Ascending aorta (tissue), 2 donors: ENCODE data around the gene FOSL1. TPM values are rescaled to one million over a fixed set of nuclear protein-coding genes. Genes with fewer than 3 reads are reported as not detected.
"Not testable (repeated sequence)": the region's sequence is repeated elsewhere in the genome, so short reads cannot be mapped to it uniquely, and the experiment has no call there.

Source experiments
- DNase-seq, 2 donors: peaks; one replicate each; pipeline ENCODE4 v3.0.0-alpha.2; 2019; ENCODE audit warnings: low spot score in 2 of 2
- H3K27ac ChIP-seq, 2 donors: fragments of 200-600 bp; sonication (generic); one replicate each; pipeline ENCODE4 v1.5.1; 2016 to 2017; ENCODE audit warnings: mild to moderate bottlenecking in 1 of 2
- H3K27me3 ChIP-seq: fragments of 200-600 bp; sonication (generic); one replicate; pipeline ENCODE4 v1.5.1; 2017
- H3K36me3 ChIP-seq, 2 donors: fragments of 200-600 bp; sonication (generic); one replicate each; pipeline ENCODE4 v1.5.1; 2016
- H3K4me1 ChIP-seq, 2 donors: fragments of 200-600 bp; sonication (generic); one replicate each; pipeline ENCODE4 v1.5.1; 2016 to 2017; ENCODE audit warnings: mild to moderate bottlenecking in 1 of 2
- H3K4me3 ChIP-seq, 2 donors: fragments of 200-600 bp; sonication (generic); one replicate each; pipeline ENCODE4 v1.5.1; 2016 to 2017; ENCODE audit warnings: mild to moderate bottlenecking in 1 of 2
- H3K9me3 ChIP-seq, 2 donors: fragments of 200-600 bp; sonication (generic); one replicate each; pipeline ENCODE4 v1.5.1; 2016
- CTCF ChIP-seq, 3 experiments: fragments of 200-600 bp in 2 of 3; fragments of 450-650 bp in 1 of 3; sonication (generic) in 2 of 3; IDR thresholded peaks; one replicate each; pipeline ENCODE4 v1.5.1; 2016 to 2019; ENCODE audit warnings: antibody characterized with exemption in 3 of 3, mild to moderate bottlenecking in 1 of 3, moderate library complexity in 1 of 3
- intact Hi-C: fragments of 100-400 bp; cut with DNase I; formaldehyde crosslinking; loops from one replicate; pipeline ENCODE4 v1.15.1; 2023
- total RNA-seq: library from RNA; depleted of rRNA; stranded (reverse); fragments of >200 nt; gene quantifications from one replicate; pipeline ENCODE4 v1.1.0, GENCODE V29; 2016

The FOSL1 gene
- total RNA-seq, 1 donor from 2014 or later, result 123 TPM

GRCh38 chr11:65895482-65895981 lies 4.7 kb downstream of the FOSL1 start:
- intact Hi-C loops, result no loop called here
- H3K4me3 ChIP-seq, result no peak overlapping the region
- no peaks in the 10 kb centered on the region for H3K9me3 ChIP-seq
- H3K36me3 ChIP-seq, result no peaks in the 10 kb centered on the region
- no peak for DNase-seq
- no peaks in the 10 kb centered on the region for H3K27me3 ChIP-seq
- TF ChIP-seq CTCF (IDR thresholded peaks at IDR 0.05), result no peak
- H3K4me1 ChIP-seq, result peaks cover 17 to 38% of the 10 kb centered on the region in 2 donors
- peak overlapping the region; percentile 12 to 21 for H3K27ac ChIP-seq

GRCh38 chr11:65894034-65894591 lies 6.1 kb downstream of the FOSL1 start:
- Histone ChIP-seq H3K9me3 (no peaks in the 10 kb centered on the region), H3K4me1 (peaks cover 17 to 31% of the 10 kb centered on the region in 2 donors), H3K27me3 (no peaks in the 10 kb centered on the region), H3K36me3 (no peaks in the 10 kb centered on the region), H3K27ac (peak overlapping the region; percentile 98), H3K4me3 (peak overlapping the region in 1 of 2 donors; percentile 82)
- DNase-seq, result peak in 1 of 2 donors; percentile 70
- intact Hi-C loops, result no loop called here
- TF ChIP-seq CTCF (IDR thresholded peaks at IDR 0.05), result no peak

- Histone ChIP-seq H3K4me3 (peak overlapping the region; percentile 82 to 85), H3K4me1 (peaks cover 17 to 31% of the 10 kb centered on the region in 2 donors)
- DNase-seq, result no peak
Measured at GRCh38 chr11:65892661-65893317, 7.4 kb downstream of the FOSL1 start.

GRCh38 chr11:65892137-65892540 lies 8.0 kb downstream of the FOSL1 start:
- intact Hi-C loops, DNase-seq, H3K36me3 ChIP-seq, H3K9me3 ChIP-seq, H3K27me3 ChIP-seq: not testable (repeated sequence)
- Histone ChIP-seq H3K27ac (peak overlapping the region; percentile 98), H3K4me1 (peaks cover 20 to 34% of the 10 kb centered on the region in 2 donors), H3K4me3 (peak overlapping the region; percentile 82 to 85)

More at GRCh38 chr11:65892661-65893317, 7.4 kb downstream of the FOSL1 start:
- intact Hi-C loops, result no loop called here
- H3K27ac ChIP-seq, result peak overlapping the region; percentile 98
- no peak for TF ChIP-seq CTCF (IDR thresholded peaks at IDR 0.05)
- no peaks in the 10 kb centered on the region for H3K36me3 ChIP-seq
- H3K9me3 ChIP-seq, result no peaks in the 10 kb centered on the region
- H3K27me3 ChIP-seq, result no peaks in the 10 kb centered on the region

GRCh38 chr11:65891219-65892136 lies 8.7 kb downstream of the FOSL1 start:
- intact Hi-C loops, result no loop called here
- TF ChIP-seq CTCF (IDR thresholded peaks at IDR 0.05), result peak in 2 of 3 experiments; percentile 16 to 35
- Histone ChIP-seq H3K36me3 (peaks cover 0 to 6% of the 10 kb centered on the region in 2 donors), H3K27ac (peak overlapping the region; percentile 98), H3K27me3 (no peaks in the 10 kb centered on the region), H3K4me1 (peaks cover 20 to 34% of the 10 kb centered on the region in 2 donors), H3K4me3 (peak overlapping the region; percentile 82 to 85), H3K9me3 (no peaks in the 10 kb centered on the region)
- peak in 1 of 2 donors; percentile 72 for DNase-seq
